Keratinocyte (primary cell): ENCODE results near the gene KIF14. TPM values are rescaled to one million over a fixed set of nuclear protein-coding genes. Genes with fewer than 3 reads are reported as not detected.

Source experiments
- DNase-seq: peaks from one replicate; pipeline ENCODE4 v3.0.0-alpha.2; 2011; ENCODE audit warnings: low read depth, missing footprints, low spot score
- FAIRE-seq: peaks from 2 replicates; lab custom pipeline; 2011; peaks lifted over from hg19 to GRCh38; lab: Jason Lieb, UNC
- H2AFZ ChIP-seq: 2 replicates; pipeline ENCODE4 v1.6.0; 2012; ENCODE audit warnings: low read length, control low read depth, inconsistent platforms; ENCODE audit not compliant: control insufficient read depth
- H3K27ac ChIP-seq: 2 replicates; pipeline ENCODE4 v1.5.1; 2011; ENCODE audit warnings: low read length; ENCODE audit not compliant: control insufficient read depth, insufficient read depth
- H3K27me3 ChIP-seq: 3 replicates; pipeline ENCODE4 v1.6.0; 2011; ENCODE audit warnings: low read length; ENCODE audit not compliant: control insufficient read depth, insufficient read depth; ENCODE audit errors: extremely low read depth
- H3K36me3 ChIP-seq, 2 experiments: 2 replicates in 1 of 2; 3 replicates in 1 of 2; pipeline ENCODE4 v1.5.1; 2011; ENCODE audit warnings: low read length in 2 of 2, mild to moderate bottlenecking in 1 of 2; ENCODE audit not compliant: control insufficient read depth in 2 of 2, insufficient read depth in 2 of 2; ENCODE audit errors: extremely low read depth in 1 of 2
- H3K4me1 ChIP-seq: 3 replicates; pipeline ENCODE4 v1.5.1; 2011; ENCODE audit warnings: low read length; ENCODE audit not compliant: control insufficient read depth, insufficient read depth; ENCODE audit errors: extremely low read depth
- H3K4me2 ChIP-seq: 3 replicates; pipeline ENCODE4 v1.6.0; 2011; ENCODE audit warnings: low read depth, low read length; ENCODE audit not compliant: control insufficient read depth, insufficient read depth; ENCODE audit errors: extremely low read depth
- H3K4me3 ChIP-seq, 3 experiments: fragments of 200-600 bp in 1 of 3; sonication (generic) in 1 of 3; 2 replicates in 2 of 3; 3 replicates in 1 of 3; pipeline ENCODE4 v1.5.1; 2011 to 2016; ENCODE audit warnings: low read length in 3 of 3, mild to moderate bottlenecking in 3 of 3, control low read depth in 2 of 3, inconsistent platforms in 1 of 3, low read depth in 1 of 3, mixed read lengths in 1 of 3, mixed run types in 1 of 3, moderate library complexity in 1 of 3; ENCODE audit not compliant: control insufficient read depth in 2 of 3, insufficient read depth in 2 of 3; ENCODE audit errors: extremely low read depth in 1 of 3
- H3K79me2 ChIP-seq: 2 replicates; pipeline ENCODE4 v1.6.0; 2012; ENCODE audit warnings: low read length; ENCODE audit not compliant: control insufficient read depth, insufficient read depth
- H3K9ac ChIP-seq: 3 replicates; pipeline ENCODE4 v1.6.0; 2011; ENCODE audit warnings: low read length; ENCODE audit not compliant: control insufficient read depth, insufficient read depth; ENCODE audit errors: extremely low read depth
- H3K9me1 ChIP-seq: 3 replicates; pipeline ENCODE4 v1.6.0; 2011; ENCODE audit warnings: low read length; ENCODE audit not compliant: control insufficient read depth, insufficient read depth; ENCODE audit errors: extremely low read depth
- H3K9me3 ChIP-seq: 2 replicates; pipeline ENCODE4 v1.5.1; 2012; ENCODE audit warnings: low read depth, low read length; ENCODE audit not compliant: control insufficient read depth
- H4K20me1 ChIP-seq: 3 replicates; pipeline ENCODE4 v1.6.0; 2011; ENCODE audit warnings: low read length; ENCODE audit not compliant: control insufficient read depth, insufficient read depth; ENCODE audit errors: extremely low read depth
- CTCF ChIP-seq, 3 experiments: IDR thresholded peaks in 1 of 3; conservative IDR thresholded peaks in 1 of 3; optimal IDR thresholded peaks in 1 of 3; 2 replicates in 2 of 3; 3 replicates in 1 of 3; pipeline versions ENCODE3 to v1.5.1; 2011; ENCODE audit warnings: low read length in 3 of 3, mild to moderate bottlenecking in 3 of 3, moderate library complexity in 2 of 3, control low read depth in 1 of 3, inconsistent platforms in 1 of 3; ENCODE audit not compliant: insufficient read depth in 2 of 3; ENCODE audit errors: extremely low read depth in 1 of 3
- EZH2 ChIP-seq: IDR thresholded peaks from one replicate; pipeline ENCODE4 v1.6.1; 2012; ENCODE audit warnings: inconsistent platforms, mild to moderate bottlenecking, low read length, moderate library complexity
- dilution Hi-C: fragments of 300-500 bp; cut with MboI; formaldehyde crosslinking; loops from one replicate; pipeline ENCODE4 v1.7.0; 2020; ENCODE audit warnings: low sequenced_read_pairs; ENCODE audit not compliant: extremely low pct_ligation_motif_present
- polyA plus RNA-seq, 5 experiments: library from polyadenylated mRNA; depleted of rRNA in 3 of 5; stranded (reverse) in 3 of 5; stranded (forward) in 1 of 5; unstranded in 1 of 5; fragments of >200 nt; gene quantifications; 1 replicate in 1 of 5; 2 replicates in 3 of 5; 3 replicates in 1 of 5; pipeline versions ENCODE4 v1.2.1 to v1.2.3, GENCODE V29; 2011 to 2012; ENCODE audit warnings: missing spikeins in 2 of 5, low read depth in 1 of 5, low replicate concordance in 1 of 5

KIF14 gene
- polyA plus RNA-seq, 1 donor (not counting 4 experiments of a cell fraction or from before 2014, with no cell fraction given) = 6.2 TPM

- Histone ChIP-seq H3K9ac (no peak overlapping the region), H3K9me1 (no peaks in the 10 kb centered on the region), H4K20me1 (no peaks in the 10 kb centered on the region), H3K27me3 (no peaks in the 10 kb centered on the region), H3K36me3 (peaks cover 0 to 3% of the 10 kb centered on the region in 2 experiments), H3K4me3 (no peak overlapping the region), H3K9me3 (no peaks in the 10 kb centered on the region), H2AFZ (no peak overlapping the region), H3K4me2 (no peak overlapping the region), H3K27ac (peak overlapping the region; percentile 46), H3K79me2 (no peaks in the 10 kb centered on the region), H3K4me1 (no peaks in the 10 kb centered on the region)
- FAIRE-seq (no peak), DNase-seq (no peak)
- dilution Hi-C loops = no loop called here
- TF ChIP-seq CTCF (optimal IDR thresholded peaks at IDR 0.05 in 1 of 3, IDR thresholded peaks at IDR 0.05 in 1 of 3, conservative IDR thresholded peaks at IDR 0.05 in 1 of 3; ENCODE audit: extremely low read depth in 1 of 3, insufficient read depth in 2 of 3, low read length in 3 of 3) (no peak), EZH2 (no peak)
Measured at GRCh38 chr1:200646515-200646914, 26.0 kb upstream of the KIF14 start.

GRCh38 chr1:200644021-200644420, 23.5 kb upstream of the KIF14 start:
- Histone ChIP-seq H3K4me3 (no peak overlapping the region), H3K4me2 (no peak overlapping the region), H3K27ac (no peak overlapping the region), H3K9me1 (no peaks in the 10 kb centered on the region), H3K9ac (no peak overlapping the region), H2AFZ (no peak overlapping the region), H3K79me2 (no peaks in the 10 kb centered on the region), H4K20me1 (no peaks in the 10 kb centered on the region), H3K9me3 (no peaks in the 10 kb centered on the region), H3K4me1 (peaks cover 19% of the 10 kb centered on the region), H3K36me3 (peaks cover 0 to 3% of the 10 kb centered on the region in 2 experiments), H3K27me3 (no peaks in the 10 kb centered on the region)
- dilution Hi-C loops = no loop called here
- TF ChIP-seq EZH2 (no peak), CTCF (optimal IDR thresholded peaks at IDR 0.05 in 1 of 3, IDR thresholded peaks at IDR 0.05 in 1 of 3, conservative IDR thresholded peaks at IDR 0.05 in 1 of 3; ENCODE audit: extremely low read depth in 1 of 3, insufficient read depth in 2 of 3, low read length in 3 of 3) (no peak)
- no peak for FAIRE-seq
- no peak for DNase-seq
